Ishikawa (cell line): ENCODE results near the gene CDX2.

Source experiments
- CEBPB ChIP-seq: IDR thresholded peaks from 2 replicates; pipeline ENCODE4 v1.6.1; 2012
- EGR1 ChIP-seq: IDR thresholded peaks from 2 replicates; pipeline ENCODE4 v1.6.1; 2012
- EP300 ChIP-seq: IDR thresholded peaks from 2 replicates; pipeline ENCODE4 v1.6.1; 2012; ENCODE audit warnings: borderline replicate concordance
- FOXM1 ChIP-seq: IDR thresholded peaks from 2 replicates; pipeline ENCODE4 v1.6.1; 2012; ENCODE audit warnings: low read depth, borderline replicate concordance
- NFIC ChIP-seq: IDR thresholded peaks from 2 replicates; pipeline ENCODE4 v1.6.1; 2012
- RAD21 ChIP-seq: IDR thresholded peaks from 2 replicates; pipeline ENCODE4 v1.6.1; 2012; ENCODE audit warnings: low read depth
- REST ChIP-seq: IDR thresholded peaks from 2 replicates; pipeline ENCODE4 v1.6.1; 2012; ENCODE audit warnings: low read depth, mild to moderate bottlenecking
- TAF1 ChIP-seq: IDR thresholded peaks from 2 replicates; pipeline ENCODE4 v1.6.1; 2012; ENCODE audit warnings: low read depth, mild to moderate bottlenecking
- TCF12 ChIP-seq: IDR thresholded peaks from 2 replicates; pipeline ENCODE4 v1.6.1; 2012; ENCODE audit warnings: low read depth
- YY1 ChIP-seq: IDR thresholded peaks from 2 replicates; pipeline ENCODE4 v1.6.1; 2012; ENCODE audit warnings: low read depth
- ZBTB7A ChIP-seq: IDR thresholded peaks from 2 replicates; pipeline ENCODE4 v1.6.1; 2012; ENCODE audit warnings: low read depth

CDX2 gene

GRCh38 chr13:27915301-27916207, 53.6 kb downstream of the CDX2 start:
- TF ChIP-seq NFIC (no peak), EGR1 (no peak), RAD21 (no peak), EP300 (no peak), CEBPB (no peak), REST (no peak), TCF12 (no peak), YY1 (no peak), FOXM1 (no peak)

- TF ChIP-seq TAF1 (no peak), NFIC (no peak), ZBTB7A (no peak)
Measured at GRCh38 chr13:27913160-27913559, 56.0 kb downstream of the CDX2 start.

GRCh38 chr13:27911521-27911920, 57.6 kb downstream of the CDX2 start:
- no peak for TF ChIP-seq YY1
